SH-SY5Y (cell line): ENCODE results near the gene SMC3.

Source experiments
- GATA2 ChIP-seq: IDR thresholded peaks from 2 replicates; pipeline ENCODE4 v1.6.1; 2011; ENCODE audit warnings: mild to moderate bottlenecking, low read depth, low read length
- GATA3 ChIP-seq: IDR thresholded peaks from 2 replicates; pipeline ENCODE4 v1.6.1; 2011; ENCODE audit warnings: low read depth, mild to moderate bottlenecking, low read length, moderate library complexity

- TF ChIP-seq GATA3 (no peak), GATA2 (no peak)
Measured at GRCh38 chr10:110562348-110562747, 5.1 kb upstream of the SMC3 start.
